NT2/D1 (cell line): ENCODE data around the gene SPINK2.

Experiments
- SUZ12 ChIP-seq: IDR thresholded peaks from 2 replicates; pipeline ENCODE4 v1.6.1; 2011; ENCODE audit not compliant: insufficient read length, insufficient read depth; ENCODE audit errors: extremely low read depth
- YY1 ChIP-seq: IDR thresholded peaks from 2 replicates; pipeline ENCODE4 v1.6.1; 2011; ENCODE audit not compliant: insufficient read length, insufficient read depth
- ZNF274 ChIP-seq: IDR thresholded peaks from 2 replicates; pipeline ENCODE4 v1.6.1; 2011; ENCODE audit warnings: mild to moderate bottlenecking, low read depth, low read length

DNA sequence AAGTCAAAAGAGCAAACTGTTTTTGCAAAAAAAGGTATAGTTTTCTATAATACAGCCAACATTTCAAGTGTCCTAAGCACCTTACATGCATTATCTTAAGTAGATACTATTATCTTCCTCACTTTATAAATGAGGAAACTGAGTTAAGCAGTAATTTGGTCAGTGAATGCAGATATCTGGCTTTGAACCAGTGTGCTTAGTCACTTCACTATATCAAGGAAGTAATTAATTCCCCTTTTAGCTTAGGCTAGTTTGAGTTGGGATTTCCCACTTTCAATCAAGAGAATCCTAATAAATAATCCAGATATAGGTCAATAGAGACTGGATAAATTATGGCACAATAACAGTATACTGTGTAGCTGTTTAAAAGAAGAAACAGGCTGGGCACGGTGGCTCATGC is 14.8 kb downstream of the SPINK2 start:
- TF ChIP-seq YY1: no peak
- TF ChIP-seq ZNF274: no peak
- no peak for TF ChIP-seq SUZ12
